Keratinocyte (primary cell): ENCODE data around the gene HLA-B. TPM values are rescaled to one million over a fixed set of nuclear protein-coding genes. Genes with fewer than 3 reads are reported as not detected.

ENCODE experiments used
- DNase-seq: peaks from one replicate; pipeline ENCODE4 v3.0.0-alpha.2; 2011; ENCODE audit warnings: low read depth, missing footprints, low spot score
- FAIRE-seq: peaks from 2 replicates; lab custom pipeline; 2011; peaks lifted over from hg19 to GRCh38; lab: Jason Lieb, UNC
- H2AFZ ChIP-seq: 2 replicates; pipeline ENCODE4 v1.6.0; 2012; ENCODE audit warnings: low read length, control low read depth, inconsistent platforms; ENCODE audit not compliant: control insufficient read depth
- H3K27ac ChIP-seq: 2 replicates; pipeline ENCODE4 v1.5.1; 2011; ENCODE audit warnings: low read length; ENCODE audit not compliant: control insufficient read depth, insufficient read depth
- H3K27me3 ChIP-seq: 3 replicates; pipeline ENCODE4 v1.6.0; 2011; ENCODE audit warnings: low read length; ENCODE audit not compliant: control insufficient read depth, insufficient read depth; ENCODE audit errors: extremely low read depth
- H3K36me3 ChIP-seq, 2 experiments: 2 replicates in 1 of 2; 3 replicates in 1 of 2; pipeline ENCODE4 v1.5.1; 2011; ENCODE audit warnings: low read length in 2 of 2, mild to moderate bottlenecking in 1 of 2; ENCODE audit not compliant: control insufficient read depth in 2 of 2, insufficient read depth in 2 of 2; ENCODE audit errors: extremely low read depth in 1 of 2
- H3K4me1 ChIP-seq: 3 replicates; pipeline ENCODE4 v1.5.1; 2011; ENCODE audit warnings: low read length; ENCODE audit not compliant: control insufficient read depth, insufficient read depth; ENCODE audit errors: extremely low read depth
- H3K4me2 ChIP-seq: 3 replicates; pipeline ENCODE4 v1.6.0; 2011; ENCODE audit warnings: low read depth, low read length; ENCODE audit not compliant: control insufficient read depth, insufficient read depth; ENCODE audit errors: extremely low read depth
- H3K4me3 ChIP-seq, 3 experiments: fragments of 200-600 bp in 1 of 3; sonication (generic) in 1 of 3; 2 replicates in 2 of 3; 3 replicates in 1 of 3; pipeline ENCODE4 v1.5.1; 2011 to 2016; ENCODE audit warnings: low read length in 3 of 3, mild to moderate bottlenecking in 3 of 3, control low read depth in 2 of 3, inconsistent platforms in 1 of 3, low read depth in 1 of 3, mixed read lengths in 1 of 3, mixed run types in 1 of 3, moderate library complexity in 1 of 3; ENCODE audit not compliant: control insufficient read depth in 2 of 3, insufficient read depth in 2 of 3; ENCODE audit errors: extremely low read depth in 1 of 3
- H3K79me2 ChIP-seq: 2 replicates; pipeline ENCODE4 v1.6.0; 2012; ENCODE audit warnings: low read length; ENCODE audit not compliant: control insufficient read depth, insufficient read depth
- H3K9ac ChIP-seq: 3 replicates; pipeline ENCODE4 v1.6.0; 2011; ENCODE audit warnings: low read length; ENCODE audit not compliant: control insufficient read depth, insufficient read depth; ENCODE audit errors: extremely low read depth
- H3K9me1 ChIP-seq: 3 replicates; pipeline ENCODE4 v1.6.0; 2011; ENCODE audit warnings: low read length; ENCODE audit not compliant: control insufficient read depth, insufficient read depth; ENCODE audit errors: extremely low read depth
- H3K9me3 ChIP-seq: 2 replicates; pipeline ENCODE4 v1.5.1; 2012; ENCODE audit warnings: low read depth, low read length; ENCODE audit not compliant: control insufficient read depth
- H4K20me1 ChIP-seq: 3 replicates; pipeline ENCODE4 v1.6.0; 2011; ENCODE audit warnings: low read length; ENCODE audit not compliant: control insufficient read depth, insufficient read depth; ENCODE audit errors: extremely low read depth
- EZH2 ChIP-seq: IDR thresholded peaks from one replicate; pipeline ENCODE4 v1.6.1; 2012; ENCODE audit warnings: inconsistent platforms, mild to moderate bottlenecking, low read length, moderate library complexity
- dilution Hi-C: fragments of 300-500 bp; cut with MboI; formaldehyde crosslinking; loops from one replicate; pipeline ENCODE4 v1.7.0; 2020; ENCODE audit warnings: low sequenced_read_pairs; ENCODE audit not compliant: extremely low pct_ligation_motif_present
- polyA plus RNA-seq, 5 experiments: library from polyadenylated mRNA; depleted of rRNA in 3 of 5; stranded (reverse) in 3 of 5; stranded (forward) in 1 of 5; unstranded in 1 of 5; fragments of >200 nt; gene quantifications; 1 replicate in 1 of 5; 2 replicates in 3 of 5; 3 replicates in 1 of 5; pipeline versions ENCODE4 v1.2.1 to v1.2.3, GENCODE V29; 2011 to 2012; ENCODE audit warnings: missing spikeins in 2 of 5, low read depth in 1 of 5, low replicate concordance in 1 of 5
- TF ChIP-seq, protein P1 (sequence below), 3 experiments: IDR thresholded peaks in 1 of 3; conservative IDR thresholded peaks in 1 of 3; optimal IDR thresholded peaks in 1 of 3; 2 replicates in 2 of 3; 3 replicates in 1 of 3; pipeline versions ENCODE3 to v1.5.1; 2011; ENCODE audit warnings: low read length in 3 of 3, mild to moderate bottlenecking in 3 of 3, moderate library complexity in 2 of 3, control low read depth in 1 of 3, inconsistent platforms in 1 of 3; ENCODE audit not compliant: insufficient read depth in 2 of 3; ENCODE audit errors: extremely low read depth in 1 of 3

Gene HLA-B
- polyA plus RNA-seq, 1 donor (not counting 4 experiments of a cell fraction or from before 2014, with no cell fraction given), result 265 TPM

DNA sequence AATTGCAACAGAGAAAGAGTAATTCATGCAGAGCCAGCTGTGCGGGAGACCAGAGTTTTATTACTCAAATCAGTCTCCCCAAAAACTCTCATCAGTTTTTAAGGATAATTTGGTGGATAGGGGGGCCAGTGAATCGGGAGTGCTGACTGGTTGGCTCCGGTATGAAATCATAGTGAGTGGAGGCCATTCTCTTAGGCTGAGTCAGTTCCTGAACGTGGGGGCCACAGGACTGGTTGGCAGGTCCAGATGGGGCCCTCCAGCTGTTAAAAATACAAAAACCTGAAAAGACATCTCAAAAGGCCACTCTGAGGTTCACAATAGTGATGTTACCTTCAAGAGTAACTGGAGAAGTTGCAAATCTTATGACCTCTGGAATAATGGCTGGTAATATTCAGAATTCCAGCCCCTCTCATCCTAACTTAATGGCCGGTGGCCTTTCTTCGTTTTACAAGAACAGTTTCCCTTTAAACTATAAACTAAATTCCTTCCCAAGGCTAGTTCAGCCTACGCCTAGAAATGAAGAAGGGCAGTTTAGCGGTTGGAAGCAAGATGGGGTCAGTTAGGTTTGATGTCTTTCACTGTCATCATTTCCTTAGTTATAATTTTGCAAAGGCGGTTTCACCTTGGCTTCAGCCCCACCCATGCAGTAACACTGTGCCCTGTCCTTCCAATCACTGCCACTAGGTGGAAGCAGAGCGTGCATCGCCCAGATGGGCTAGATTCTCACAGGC, 39.6 kb upstream of the HLA-B start:
- Histone ChIP-seq H3K27ac (no peak overlapping the region), H3K27me3 (no peaks in the 10 kb centered on the region), H4K20me1 (no peaks in the 10 kb centered on the region), H3K36me3 (peaks cover 0 to 3% of the 10 kb centered on the region in 2 experiments), H3K4me3 (no peak overlapping the region), H3K4me2 (peak overlapping the region; percentile 58), H3K9ac (no peak overlapping the region), H2AFZ (no peak overlapping the region), H3K9me3 (no peaks in the 10 kb centered on the region), H3K9me1 (no peaks in the 10 kb centered on the region), H3K4me1 (peaks cover 17% of the 10 kb centered on the region), H3K79me2 (peaks cover 9% of the 10 kb centered on the region)
- dilution Hi-C loops, result no loop called here
- no peak for TF ChIP-seq EZH2
- TF ChIP-seq, protein P1, sequence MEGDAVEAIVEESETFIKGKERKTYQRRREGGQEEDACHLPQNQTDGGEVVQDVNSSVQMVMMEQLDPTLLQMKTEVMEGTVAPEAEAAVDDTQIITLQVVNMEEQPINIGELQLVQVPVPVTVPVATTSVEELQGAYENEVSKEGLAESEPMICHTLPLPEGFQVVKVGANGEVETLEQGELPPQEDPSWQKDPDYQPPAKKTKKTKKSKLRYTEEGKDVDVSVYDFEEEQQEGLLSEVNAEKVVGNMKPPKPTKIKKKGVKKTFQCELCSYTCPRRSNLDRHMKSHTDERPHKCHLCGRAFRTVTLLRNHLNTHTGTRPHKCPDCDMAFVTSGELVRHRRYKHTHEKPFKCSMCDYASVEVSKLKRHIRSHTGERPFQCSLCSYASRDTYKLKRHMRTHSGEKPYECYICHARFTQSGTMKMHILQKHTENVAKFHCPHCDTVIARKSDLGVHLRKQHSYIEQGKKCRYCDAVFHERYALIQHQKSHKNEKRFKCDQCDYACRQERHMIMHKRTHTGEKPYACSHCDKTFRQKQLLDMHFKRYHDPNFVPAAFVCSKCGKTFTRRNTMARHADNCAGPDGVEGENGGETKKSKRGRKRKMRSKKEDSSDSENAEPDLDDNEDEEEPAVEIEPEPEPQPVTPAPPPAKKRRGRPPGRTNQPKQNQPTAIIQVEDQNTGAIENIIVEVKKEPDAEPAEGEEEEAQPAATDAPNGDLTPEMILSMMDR (optimal IDR thresholded peaks at IDR 0.05 in 1 of 3, IDR thresholded peaks at IDR 0.05 in 1 of 3, conservative IDR thresholded peaks at IDR 0.05 in 1 of 3; ENCODE audit: extremely low read depth in 1 of 3, insufficient read depth in 2 of 3, low read length in 3 of 3), result peak; percentile 68 to 89 (median 86)
- peak; percentile 77 for FAIRE-seq
- DNase-seq, result no peak

DNA sequence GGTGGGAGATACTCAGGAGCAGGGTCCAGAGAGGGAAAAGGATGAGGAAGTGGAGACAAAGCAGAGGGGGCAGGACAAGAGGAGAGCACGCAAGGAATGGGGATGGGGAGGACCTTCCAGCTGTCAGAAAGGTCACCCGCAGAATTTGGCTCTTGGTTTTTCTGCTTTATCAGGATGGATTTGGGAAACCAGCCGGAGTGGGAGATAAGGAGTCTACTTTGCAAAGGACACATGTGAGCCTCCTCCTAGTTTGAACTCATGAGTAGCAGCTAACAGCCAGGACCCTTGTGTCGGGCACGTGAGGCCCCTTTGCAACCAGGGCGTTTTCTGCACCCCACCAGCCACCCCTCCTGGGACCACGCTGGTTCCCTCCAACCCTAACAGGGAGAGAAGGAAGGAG, 38.9 kb upstream of the HLA-B start:
- dilution Hi-C loops, result no loop called here
- no peak overlapping the region for H3K4me2 ChIP-seq
- H4K20me1 ChIP-seq, result no peaks in the 10 kb centered on the region
- H3K9me3 ChIP-seq, result no peaks in the 10 kb centered on the region
- no peak overlapping the region for H2AFZ ChIP-seq
- no peak overlapping the region for H3K27ac ChIP-seq
- H3K4me1 ChIP-seq, result peaks cover 9% of the 10 kb centered on the region
- H3K9ac ChIP-seq, result no peak overlapping the region
- TF ChIP-seq EZH2, result no peak
- TF ChIP-seq, protein P1 (optimal IDR thresholded peaks at IDR 0.05 in 1 of 3, IDR thresholded peaks at IDR 0.05 in 1 of 3, conservative IDR thresholded peaks at IDR 0.05 in 1 of 3; ENCODE audit: extremely low read depth in 1 of 3, insufficient read depth in 2 of 3, low read length in 3 of 3), result no peak
- no peaks in the 10 kb centered on the region for H3K9me1 ChIP-seq
- no peak overlapping the region for H3K4me3 ChIP-seq
- no peaks in the 10 kb centered on the region for H3K27me3 ChIP-seq
- H3K79me2 ChIP-seq, result peaks cover 2% of the 10 kb centered on the region
- DNase-seq, result no peak
- no peak for FAIRE-seq
- H3K36me3 ChIP-seq, result peaks cover 0 to 3% of the 10 kb centered on the region in 2 experiments
